NB4 (cell line): Measurements from ENCODE around the gene QSOX1.

Experiments used
- MYC ChIP-seq: IDR thresholded peaks from 2 replicates; pipeline ENCODE4 v1.6.1; 2011; ENCODE audit warnings: low read depth, low read length
- POLR2A ChIP-seq: IDR thresholded peaks from 2 replicates; pipeline ENCODE4 v1.6.1; 2011; ENCODE audit warnings: mild to moderate bottlenecking; ENCODE audit not compliant: insufficient read length; ENCODE audit errors: extremely low read depth
- TF ChIP-seq, protein P1 (sequence below): IDR thresholded peaks from one replicate; pipeline ENCODE4 v1.5.1; 2012; ENCODE audit warnings: low read depth, low read length
- TF ChIP-seq, protein P2 (sequence below): IDR thresholded peaks from 2 replicates; pipeline ENCODE4 v1.6.1; 2011; ENCODE audit warnings: low read depth, low read length

DNA sequence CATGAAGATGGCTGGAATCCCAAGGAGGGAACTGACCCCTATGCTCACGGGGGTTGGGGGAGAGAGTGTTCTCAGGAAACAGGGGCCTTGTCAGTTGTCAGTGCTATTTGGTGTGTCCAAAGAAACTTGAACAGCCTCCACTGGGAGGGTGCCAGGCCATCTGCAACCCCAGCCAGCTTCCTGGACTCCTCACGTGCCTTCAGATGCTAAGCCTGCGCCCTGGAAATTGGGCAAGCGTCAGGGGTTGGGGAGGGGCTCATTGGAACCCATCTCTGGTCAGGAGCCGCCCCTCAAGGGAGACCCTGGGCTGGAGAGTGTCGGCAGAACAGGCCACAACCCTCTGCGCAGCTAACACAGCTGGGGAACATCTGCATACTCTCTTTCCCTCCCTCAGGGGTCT is 62.3 kb downstream of the QSOX1 start:
- TF ChIP-seq, protein P1, sequence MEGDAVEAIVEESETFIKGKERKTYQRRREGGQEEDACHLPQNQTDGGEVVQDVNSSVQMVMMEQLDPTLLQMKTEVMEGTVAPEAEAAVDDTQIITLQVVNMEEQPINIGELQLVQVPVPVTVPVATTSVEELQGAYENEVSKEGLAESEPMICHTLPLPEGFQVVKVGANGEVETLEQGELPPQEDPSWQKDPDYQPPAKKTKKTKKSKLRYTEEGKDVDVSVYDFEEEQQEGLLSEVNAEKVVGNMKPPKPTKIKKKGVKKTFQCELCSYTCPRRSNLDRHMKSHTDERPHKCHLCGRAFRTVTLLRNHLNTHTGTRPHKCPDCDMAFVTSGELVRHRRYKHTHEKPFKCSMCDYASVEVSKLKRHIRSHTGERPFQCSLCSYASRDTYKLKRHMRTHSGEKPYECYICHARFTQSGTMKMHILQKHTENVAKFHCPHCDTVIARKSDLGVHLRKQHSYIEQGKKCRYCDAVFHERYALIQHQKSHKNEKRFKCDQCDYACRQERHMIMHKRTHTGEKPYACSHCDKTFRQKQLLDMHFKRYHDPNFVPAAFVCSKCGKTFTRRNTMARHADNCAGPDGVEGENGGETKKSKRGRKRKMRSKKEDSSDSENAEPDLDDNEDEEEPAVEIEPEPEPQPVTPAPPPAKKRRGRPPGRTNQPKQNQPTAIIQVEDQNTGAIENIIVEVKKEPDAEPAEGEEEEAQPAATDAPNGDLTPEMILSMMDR = no peak
- TF ChIP-seq, protein P2, sequence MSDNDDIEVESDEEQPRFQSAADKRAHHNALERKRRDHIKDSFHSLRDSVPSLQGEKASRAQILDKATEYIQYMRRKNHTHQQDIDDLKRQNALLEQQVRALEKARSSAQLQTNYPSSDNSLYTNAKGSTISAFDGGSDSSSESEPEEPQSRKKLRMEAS = no peak
- TF ChIP-seq MYC = no peak
- no peak for TF ChIP-seq POLR2A
